ENCODE measurements around the gene CD22.

GRCh38 chr19:35379992-35380391 lies 51.0 kb downstream of the CD22 start:
- TF ChIP-seq POLR2A (IDR thresholded peaks at IDR 0.05; ENCODE audit: low read depth, low read length) = no peak
- no peak for TF ChIP-seq TAF1 (IDR thresholded peaks at IDR 0.05; ENCODE audit: borderline replicate concordance, low read depth, low read length)
